Measurements from ENCODE around the gene LIMS3. TPM values are rescaled to one million over a fixed set of nuclear protein-coding genes. Genes with fewer than 3 reads are reported as not detected.
"Not testable (repeated sequence)": the region's sequence is repeated elsewhere in the genome, so short reads cannot be mapped to it uniquely, and the experiment has no call there.

LIMS3 gene
- total RNA-seq (1 to 10 TPM; 2.3 to 8.2 (median 3.9) TPM), polyA plus RNA-seq (1 to 10 TPM in 1 of 2 donors, under 1 TPM in 1; 0.61 to 2.7 TPM)
- long read RNA-seq, donor 1, partial matches to known transcripts: 0 of 1 reads
- long read RNA-seq, donor 1, other reads (novel, unspliced or antisense): 0 of 1 reads
- long read RNA-seq, donor 2, partial matches to known transcripts: 0 of 2 reads
- long read RNA-seq, donor 2, other reads (novel, unspliced or antisense): 0 of 2 reads
- long read RNA-seq, donor 3: 0 reads

GRCh38 chr2:109898462-109899336 lies at the start of gene LIMS3:
LIMS3 (plus strand) TSS chr2:109898688; CDS start chr2:109898729, 41 bp downstream.
- H3K4me1 ChIP-seq; H3K27ac ChIP-seq; H3K27me3 ChIP-seq; H3K4me3 ChIP-seq; intact Hi-C loops (cut with DNase I); H3K9me3 ChIP-seq; H3K36me3 ChIP-seq; DNase-seq: not testable (repeated sequence)
- no CpG with 5 or more reads among the region's 28 CpGs for WGBS, 4 donors
- ATAC-seq: peak; percentile 97 to 99 (median 98)

DNA sequence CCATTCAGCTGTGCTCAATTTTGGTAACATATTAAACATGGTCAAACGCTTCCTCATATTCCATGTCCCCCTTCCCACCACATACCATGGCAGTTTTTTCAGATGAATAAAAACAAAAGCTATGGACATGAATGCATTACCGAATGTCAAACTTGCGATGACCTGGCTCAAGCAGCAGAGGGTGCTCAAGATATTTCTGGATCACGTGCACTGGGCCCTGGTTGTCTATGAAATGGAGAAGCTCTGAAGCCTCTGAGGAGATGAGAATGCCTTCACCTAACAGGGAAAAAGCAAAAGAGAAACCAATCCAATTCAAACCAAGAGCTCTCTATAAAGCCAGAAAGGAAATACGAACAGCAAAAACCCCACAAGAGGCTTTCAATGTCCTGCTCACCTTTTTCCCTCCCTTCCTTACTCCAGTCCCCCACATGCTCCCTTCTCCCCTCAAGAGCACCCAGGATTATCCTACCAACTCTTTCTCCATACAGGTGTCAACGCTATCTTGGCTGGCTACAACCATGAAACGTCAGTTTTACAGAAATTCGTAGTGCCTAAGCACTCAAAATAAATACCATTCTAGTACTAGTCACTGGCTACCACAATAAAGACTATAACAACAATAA lies 27.2 kb upstream of the LIMS3 start:
- DNase-seq; H3K27ac ChIP-seq; H3K36me3 ChIP-seq; H3K4me1 ChIP-seq; H3K9me3 ChIP-seq; intact Hi-C loops (cut with DNase I); H3K4me3 ChIP-seq; H3K27me3 ChIP-seq: not testable (repeated sequence)
- no CpG with 5 or more reads among the region's 8 CpGs for WGBS, 4 donors
- peak in 3 of 4 donors; percentile 58 to 70 (median 65) for ATAC-seq

- WGBS, 4 donors: no CpG with 5 or more reads among the region's 3 CpGs
- H3K4me1 ChIP-seq; H3K9me3 ChIP-seq; H3K4me3 ChIP-seq; ATAC-seq; H3K27me3 ChIP-seq; intact Hi-C loops (cut with DNase I); H3K27ac ChIP-seq; H3K36me3 ChIP-seq; DNase-seq: not testable (repeated sequence)
Observed at GRCh38 chr2:109876625-109877024, 21.9 kb upstream of the LIMS3 start.

GRCh38 chr2:109882112-109882511 lies 16.4 kb upstream of the LIMS3 start:
- H3K4me3 ChIP-seq; H3K9me3 ChIP-seq; H3K27me3 ChIP-seq; intact Hi-C loops (cut with DNase I); DNase-seq; ATAC-seq; H3K36me3 ChIP-seq; H3K4me1 ChIP-seq; H3K27ac ChIP-seq: not testable (repeated sequence)
- WGBS, 4 donors: no CpG with 5 or more reads among the region's 1 CpG

GRCh38 chr2:109888414-109888813 lies 10.1 kb upstream of the LIMS3 start:
- intact Hi-C loops (cut with DNase I); DNase-seq; H3K36me3 ChIP-seq; H3K9me3 ChIP-seq; ATAC-seq; H3K27ac ChIP-seq; H3K27me3 ChIP-seq; H3K4me1 ChIP-seq; H3K4me3 ChIP-seq: not testable (repeated sequence)
- WGBS, 4 donors: no CpG with 5 or more reads among the region's 4 CpGs

GRCh38 chr2:109889909-109890308 lies 8.6 kb upstream of the LIMS3 start:
- peak in 2 of 4 donors; percentile 67 for ATAC-seq
- H3K4me3 ChIP-seq; H3K36me3 ChIP-seq; DNase-seq; H3K9me3 ChIP-seq; H3K27me3 ChIP-seq; H3K4me1 ChIP-seq; H3K27ac ChIP-seq; intact Hi-C loops (cut with DNase I): not testable (repeated sequence)
- no CpG with 5 or more reads among the region's 4 CpGs for WGBS, 4 donors

DNA sequence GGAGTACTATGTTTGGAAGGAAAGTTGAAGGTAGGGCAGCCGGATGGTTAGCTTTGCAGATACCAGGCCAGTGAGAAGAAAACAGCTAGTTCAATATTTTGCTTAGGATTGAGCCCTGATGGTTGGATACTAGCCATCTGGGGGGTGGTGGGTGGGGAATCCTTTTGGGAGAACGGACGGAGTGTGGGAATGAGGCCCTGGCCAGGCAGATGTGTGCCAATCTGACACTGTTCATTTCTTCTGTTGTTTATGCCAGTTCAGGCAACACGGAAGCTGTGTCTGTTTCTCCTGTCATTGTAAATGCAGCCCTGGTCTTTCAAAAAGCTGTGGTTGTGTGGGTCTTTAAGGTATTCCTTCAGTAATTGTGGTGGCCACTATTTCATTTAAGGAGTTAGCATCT lies 7.5 kb upstream of the LIMS3 start:
- H3K4me1 ChIP-seq; intact Hi-C loops (cut with DNase I): not testable (repeated sequence)
- WGBS, 4 donors: no CpG with 5 or more reads among the region's 4 CpGs

GRCh38 chr2:109893736-109894135 lies 4.8 kb upstream of the LIMS3 start:
- H3K4me3 ChIP-seq; ATAC-seq; H3K9me3 ChIP-seq; H3K36me3 ChIP-seq; H3K27me3 ChIP-seq; DNase-seq; intact Hi-C loops (cut with DNase I); H3K27ac ChIP-seq; H3K4me1 ChIP-seq: not testable (repeated sequence)
- no CpG with 5 or more reads among the region's 7 CpGs for WGBS, 4 donors

More for the DNA sequence above, 7.5 kb upstream of the LIMS3 start:
- H3K27ac ChIP-seq, DNase-seq, ATAC-seq, H3K27me3 ChIP-seq, H3K4me3 ChIP-seq, H3K36me3 ChIP-seq, H3K9me3 ChIP-seq: not testable (repeated sequence)

DNA sequence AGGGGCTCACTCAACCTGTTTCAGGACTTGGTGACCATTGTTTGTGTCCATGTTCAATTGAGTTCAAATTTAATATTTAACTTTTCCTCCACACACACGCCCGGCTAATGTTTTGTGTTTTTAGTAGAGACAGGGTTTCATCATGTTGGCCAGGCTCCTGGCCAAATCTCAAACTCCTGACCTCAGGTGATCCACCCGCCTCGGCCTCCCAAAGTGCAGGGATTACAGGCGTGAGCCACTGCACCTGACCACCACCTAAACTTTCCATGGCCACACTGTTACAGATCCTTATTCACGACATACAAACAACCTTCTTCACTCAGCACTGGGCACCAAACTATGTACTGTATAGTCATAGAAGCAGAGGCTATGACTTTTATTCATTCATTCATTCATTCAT lies 4.3 kb upstream of the LIMS3 start:
- H3K36me3 ChIP-seq; H3K4me3 ChIP-seq; ATAC-seq; H3K27ac ChIP-seq; H3K4me1 ChIP-seq; H3K27me3 ChIP-seq; H3K9me3 ChIP-seq; DNase-seq; intact Hi-C loops (cut with DNase I): not testable (repeated sequence)
- WGBS, 4 donors: no CpG with 5 or more reads among the region's 6 CpGs

DNA sequence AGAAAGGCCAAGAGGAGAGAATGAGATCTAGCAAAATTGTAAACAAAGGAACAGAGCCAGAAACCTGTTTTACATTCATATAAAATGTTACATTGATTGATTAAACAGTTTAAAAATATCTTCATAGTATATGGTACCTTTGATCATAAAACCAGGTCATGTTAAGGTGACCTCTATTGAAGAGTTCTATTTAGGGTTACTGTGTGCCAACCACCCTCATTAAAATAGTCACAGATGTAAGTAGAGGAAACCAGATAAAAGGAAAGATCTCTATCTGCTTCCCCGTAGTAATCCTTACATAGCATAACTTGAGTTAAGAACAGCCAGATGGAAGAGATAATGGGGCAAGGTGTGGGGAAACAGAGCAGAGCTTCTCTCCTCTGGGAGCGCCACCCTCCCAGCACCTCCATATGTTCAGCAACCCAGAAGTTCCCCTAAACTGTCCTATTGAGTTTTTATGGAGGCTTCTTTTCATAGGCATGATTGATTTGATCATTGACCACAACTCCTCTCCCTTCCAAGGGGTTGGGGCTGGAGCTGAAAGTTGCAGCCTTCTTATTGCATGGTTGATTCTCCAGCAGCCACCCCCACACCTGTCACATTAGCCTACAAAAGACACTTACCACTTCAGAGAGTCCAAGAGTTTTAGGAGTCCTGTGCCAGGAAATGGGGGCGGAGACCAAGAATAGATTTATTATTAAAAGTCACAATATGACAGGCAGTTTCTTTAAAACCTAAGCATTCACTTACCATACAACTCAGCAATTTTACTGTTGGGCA lies 3.2 kb upstream of the LIMS3 start:
- H3K36me3 ChIP-seq; H3K9me3 ChIP-seq; H3K4me3 ChIP-seq; ATAC-seq; DNase-seq; H3K4me1 ChIP-seq; H3K27ac ChIP-seq; H3K27me3 ChIP-seq; intact Hi-C loops (cut with DNase I): not testable (repeated sequence)
- WGBS, 4 donors: no CpG with 5 or more reads among the region's 3 CpGs

Measured in heart left ventricle (tissue), 16 donors.